Middle frontal gyrus (tissue), 1 donor: ENCODE measurements around the gene CD79B.

Source experiments
- DNase-seq: peaks from one replicate; pipeline ENCODE4 v3.0.0-alpha.2; 2015; ENCODE audit warnings: low spot score; ENCODE audit errors: extremely low spot score

The CD79B gene

GRCh38 chr17:63880706-63881105 lies 51.4 kb downstream of the CD79B start:
- DNase-seq, result no peak
